Endothelial cell of umbilical vein (primary cell): ENCODE measurements around the gene TRIM24. TPM values are rescaled to one million over a fixed set of nuclear protein-coding genes. Genes with fewer than 3 reads are reported as not detected.

Experiments used
- BruUV-seq: library from RNA; stranded (reverse); fragments of 400-500 nt; replicated peaks from 2 replicates; lab custom pipeline; 2021; lab: Mats Ljungman, UMichigan
- CTCF ChIA-PET: fragments of 300-600, 350-600 bp; sonication (Branson Sonifier 250); formaldehyde crosslinking; loops from one replicate; lab custom pipeline; 2021; ENCODE audit warnings: antibody characterized with exemption, inconsistent platforms; lab: Charles Lee
- POLR2A ChIA-PET: fragments of 300-600, 350-600 bp; sonication (Branson Sonifier 250); formaldehyde crosslinking; loops from one replicate; lab custom pipeline; 2021; ENCODE audit warnings: antibody characterized with exemption, inconsistent platforms; lab: Charles Lee
- DNase-seq: peaks from one replicate; pipeline ENCODE4 v3.0.0-alpha.2; 2011; ENCODE audit warnings: low read depth, low spot score
- FAIRE-seq: peaks from 2 replicates; lab custom pipeline; 2011; peaks lifted over from hg19 to GRCh38; lab: Jason Lieb, UNC
- H2AFZ ChIP-seq: 2 replicates; pipeline ENCODE4 v1.6.0; 2012; ENCODE audit warnings: low read depth, low read length, control low read depth, inconsistent platforms
- H3K27ac ChIP-seq: 2 replicates; pipeline ENCODE4 v1.5.1; 2011; ENCODE audit warnings: low read depth, mild to moderate bottlenecking, control low read depth, low read length, moderate library complexity; ENCODE audit not compliant: insufficient read depth
- H3K27me3 ChIP-seq, 2 experiments: 2 replicates each; pipeline versions ENCODE4 v1.6.0 to v1.6.1; 2011; ENCODE audit warnings: low read length in 2 of 2, mixed read lengths in 1 of 2; ENCODE audit not compliant: control insufficient read depth in 2 of 2, insufficient read depth in 2 of 2
- H3K36me3 ChIP-seq, 2 experiments: 2 replicates in 1 of 2; 3 replicates in 1 of 2; pipeline ENCODE4 v1.5.1; 2011; ENCODE audit warnings: low read length in 2 of 2, mild to moderate bottlenecking in 1 of 2, moderate library complexity in 1 of 2; ENCODE audit not compliant: control insufficient read depth in 2 of 2, insufficient read depth in 2 of 2; ENCODE audit errors: extremely low read depth in 1 of 2
- H3K4me1 ChIP-seq: 3 replicates; pipeline ENCODE4 v1.5.1; 2011; ENCODE audit warnings: mild to moderate bottlenecking, low read length; ENCODE audit not compliant: control insufficient read depth, insufficient read depth; ENCODE audit errors: extremely low read depth
- H3K4me2 ChIP-seq: 2 replicates; pipeline ENCODE4 v1.6.1; 2011; ENCODE audit warnings: low read length, control low read depth, mixed read lengths; ENCODE audit not compliant: insufficient read depth
- H3K4me3 ChIP-seq, 3 experiments: fragments of 200-600 bp in 1 of 3; sonication (generic), shearing (Covaris generic) in 1 of 3; replicated peaks in 1 of 3; 2 replicates each; pipeline ENCODE4 v1.5.1; 2011 to 2016; ENCODE audit warnings: control low read depth in 3 of 3, low read length in 3 of 3, mild to moderate bottlenecking in 2 of 3, inconsistent platforms in 1 of 3, low read depth in 1 of 3, moderate library complexity in 1 of 3; ENCODE audit not compliant: insufficient read depth in 1 of 3
- H3K79me2 ChIP-seq: 2 replicates; pipeline ENCODE4 v1.6.0; 2012; ENCODE audit warnings: low read length, inconsistent platforms; ENCODE audit not compliant: control insufficient read depth, insufficient read depth
- H3K9ac ChIP-seq: replicated peaks from 2 replicates; pipeline ENCODE3; 2011; ENCODE audit warnings: low read length, control low read depth; ENCODE audit not compliant: insufficient read depth; ENCODE audit errors: extremely low read depth
- H3K9me1 ChIP-seq: replicated peaks from 3 replicates; pipeline ENCODE4 v1.6.0; 2011; ENCODE audit warnings: mild to moderate bottlenecking, low read length; ENCODE audit not compliant: control insufficient read depth, insufficient read depth; ENCODE audit errors: extremely low read depth
- H3K9me3 ChIP-seq: replicated peaks from 2 replicates; pipeline ENCODE4 v1.5.1; 2012; ENCODE audit warnings: low read length, inconsistent platforms; ENCODE audit not compliant: control insufficient read depth, insufficient read depth
- H4K20me1 ChIP-seq: replicated peaks from 2 replicates; pipeline ENCODE3; 2011; ENCODE audit warnings: mild to moderate bottlenecking, low read length; ENCODE audit not compliant: control insufficient read depth, insufficient read depth; ENCODE audit errors: extremely low read depth
- EZH2 ChIP-seq: IDR thresholded peaks from 2 replicates; pipeline ENCODE4 v1.6.1; 2012; ENCODE audit warnings: borderline replicate concordance, low read depth, mild to moderate bottlenecking, moderate library complexity, low read length, inconsistent platforms; ENCODE audit not compliant: severe bottlenecking
- FOS ChIP-seq: IDR thresholded peaks from 2 replicates; pipeline ENCODE4 v1.6.1; 2011; ENCODE audit warnings: mild to moderate bottlenecking, low read length, moderate library complexity, borderline replicate concordance; ENCODE audit not compliant: insufficient read depth
- GATA2 ChIP-seq: IDR thresholded peaks from 2 replicates; pipeline ENCODE4 v1.7.0; 2011; ENCODE audit warnings: low read depth, mild to moderate bottlenecking, moderate library complexity, mixed read lengths, low read length; ENCODE audit not compliant: insufficient read length, insufficient read depth
- JUN ChIP-seq: IDR thresholded peaks from 2 replicates; pipeline ENCODE4 v1.6.1; 2011; ENCODE audit warnings: borderline replicate concordance, low read depth; ENCODE audit not compliant: insufficient read length, insufficient read depth
- POLR2A ChIP-seq: IDR thresholded peaks from 2 replicates; pipeline ENCODE4 v1.6.1; 2012; ENCODE audit warnings: low read depth, mild to moderate bottlenecking, control low read depth, low read length
- POLR2AphosphoS5 ChIP-seq: IDR thresholded peaks from 2 replicates; pipeline ENCODE4 v1.6.1; 2012; ENCODE audit warnings: low read depth, mild to moderate bottlenecking, control low read depth, low read length, moderate library complexity; ENCODE audit not compliant: insufficient read depth
- dilution Hi-C: fragments of 300-500 bp; cut with MboI; formaldehyde crosslinking; loops from one replicate; pipeline ENCODE4 v1.15.0; 2019; ENCODE audit warnings: low sequenced_read_pairs; ENCODE audit not compliant: extremely low pct_ligation_motif_present
- intact Hi-C: fragments of 100-400 bp; cut with micrococcal nuclease; formaldehyde crosslinking; loops from one replicate; pipeline ENCODE4 v1.10.0; 2022
- polyA plus RNA-seq, 4 experiments: library from polyadenylated mRNA; depleted of rRNA in 3 of 4; stranded (reverse) in 3 of 4; unstranded in 1 of 4; fragments of >200 nt; gene quantifications; 2 replicates each; pipeline versions ENCODE4 v1.2.1 to v1.2.3, GENCODE V29; 2011 to 2012; ENCODE audit warnings: missing spikeins in 1 of 4
- total RNA-seq: library from RNA; stranded (reverse); gene quantifications from 2 replicates; pipeline ENCODE4 v1.2.3, GENCODE V29; 2021
- TF ChIP-seq, protein P1 (sequence below), 2 donors: IDR thresholded peaks; 1 replicate in 1 of 2; 2 replicates in 1 of 2; pipeline ENCODE4 v1.5.1; 2011; ENCODE audit warnings: low read length in 2 of 2, mild to moderate bottlenecking in 2 of 2, moderate library complexity in 2 of 2, control low read depth in 1 of 2, inconsistent platforms in 1 of 2, low read depth in 1 of 2; ENCODE audit not compliant: insufficient read depth in 1 of 2; ENCODE audit errors: extremely low read depth in 1 of 2

Gene TRIM24
- total and polyA plus RNA-seq, 2 donors (not counting 3 experiments of a cell fraction or from before 2014, with no cell fraction given) = 9.1 to 26.1 TPM

DNA sequence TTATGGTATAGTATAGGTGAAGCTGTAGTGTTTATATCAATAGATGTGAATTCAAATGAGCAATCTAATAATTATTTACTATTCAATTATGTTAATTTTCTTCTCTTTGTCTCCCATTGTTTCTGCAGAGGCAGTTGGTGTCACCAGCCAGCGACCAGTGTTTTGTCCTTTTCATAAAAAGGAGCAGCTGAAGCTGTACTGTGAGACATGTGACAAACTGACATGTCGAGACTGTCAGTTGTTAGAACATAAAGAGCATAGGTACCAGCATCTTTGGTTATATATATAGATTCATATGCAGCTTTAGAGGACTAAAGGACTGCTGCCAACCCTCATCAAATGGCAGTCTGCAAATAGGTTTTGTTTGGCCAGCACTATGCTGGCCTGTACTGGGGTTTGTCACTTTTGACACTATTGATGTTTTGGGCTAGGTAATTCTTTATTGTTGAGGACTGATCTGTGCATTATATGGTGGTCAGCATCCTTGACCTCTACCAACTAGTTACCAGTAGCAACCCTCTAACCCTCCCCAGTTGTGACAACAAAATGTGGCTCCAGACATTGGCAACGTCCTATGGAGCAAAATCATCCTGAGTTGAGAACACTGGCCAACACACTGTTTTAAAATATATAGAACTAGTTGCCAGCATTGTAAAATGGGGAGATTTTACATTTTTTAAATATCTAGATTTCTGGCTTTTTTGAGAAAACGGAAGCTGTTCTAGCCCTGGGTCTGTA is 59.2 kb downstream of the TRIM24 start:
- ChIA-PET CTCF (no interaction called here), POLR2A (no interaction called here)
- no peak overlapping the region for H3K4me3 ChIP-seq
- no peak overlapping the region for H2AFZ ChIP-seq
- dilution Hi-C loops (no loop called here), intact Hi-C loops (no loop called here)
- no peak overlapping the region for H3K9ac ChIP-seq
- H4K20me1 ChIP-seq = no peaks in the 10 kb centered on the region
- no peaks in the 10 kb centered on the region for H3K27me3 ChIP-seq
- no peaks in the 10 kb centered on the region for H3K9me3 ChIP-seq
- no peaks in the 10 kb centered on the region for H3K4me1 ChIP-seq
- H3K79me2 ChIP-seq = peaks cover under 1% of the 10 kb centered on the region
- no peak for FAIRE-seq
- no peak overlapping the region for H3K27ac ChIP-seq
- H3K4me2 ChIP-seq = no peak overlapping the region
- H3K36me3 ChIP-seq = peaks cover 4 to 6% of the 10 kb centered on the region in 2 experiments
- peaks cover 2% of the 10 kb centered on the region for H3K9me1 ChIP-seq
- DNase-seq = no peak
- BruUV-seq = no TSS peak
- TF ChIP-seq GATA2 (no peak), POLR2A (no peak), POLR2AphosphoS5 (no peak), EZH2 (no peak), FOS (no peak), JUN (no peak)
- TF ChIP-seq, protein P1, sequence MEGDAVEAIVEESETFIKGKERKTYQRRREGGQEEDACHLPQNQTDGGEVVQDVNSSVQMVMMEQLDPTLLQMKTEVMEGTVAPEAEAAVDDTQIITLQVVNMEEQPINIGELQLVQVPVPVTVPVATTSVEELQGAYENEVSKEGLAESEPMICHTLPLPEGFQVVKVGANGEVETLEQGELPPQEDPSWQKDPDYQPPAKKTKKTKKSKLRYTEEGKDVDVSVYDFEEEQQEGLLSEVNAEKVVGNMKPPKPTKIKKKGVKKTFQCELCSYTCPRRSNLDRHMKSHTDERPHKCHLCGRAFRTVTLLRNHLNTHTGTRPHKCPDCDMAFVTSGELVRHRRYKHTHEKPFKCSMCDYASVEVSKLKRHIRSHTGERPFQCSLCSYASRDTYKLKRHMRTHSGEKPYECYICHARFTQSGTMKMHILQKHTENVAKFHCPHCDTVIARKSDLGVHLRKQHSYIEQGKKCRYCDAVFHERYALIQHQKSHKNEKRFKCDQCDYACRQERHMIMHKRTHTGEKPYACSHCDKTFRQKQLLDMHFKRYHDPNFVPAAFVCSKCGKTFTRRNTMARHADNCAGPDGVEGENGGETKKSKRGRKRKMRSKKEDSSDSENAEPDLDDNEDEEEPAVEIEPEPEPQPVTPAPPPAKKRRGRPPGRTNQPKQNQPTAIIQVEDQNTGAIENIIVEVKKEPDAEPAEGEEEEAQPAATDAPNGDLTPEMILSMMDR (IDR thresholded peaks at IDR 0.05; ENCODE audit: extremely low read depth in 1 of 2, insufficient read depth in 1 of 2, low read depth in 1 of 2, low read length in 2 of 2) = no peak
